K562 (cell line): ENCODE data around the gene GABRB3.

ENCODE experiments used
- CTCF ChIP-seq, 3 experiments: IDR thresholded peaks in 2 of 3; conservative IDR thresholded peaks in 1 of 3; 2 replicates each; pipeline ENCODE4 v1.5.1; 2011 to 2012; ENCODE audit warnings: low read length in 3 of 3, mild to moderate bottlenecking in 3 of 3, control low read depth in 2 of 3, improper control_type of control experiment in 1 of 3, inconsistent platforms in 1 of 3, low read depth in 1 of 3, mixed read lengths in 1 of 3, moderate library complexity in 1 of 3; ENCODE audit not compliant: insufficient read depth in 2 of 3
- DACH1 ChIP-seq: fragments of 450-650 bp; IDR thresholded peaks from 2 replicates; pipeline ENCODE4 v1.6.1; 2018; ENCODE audit not compliant: partially characterized antibody
- ZNF23 ChIP-seq: fragments of 250-450 bp; sonication (Bioruptor Pico); IDR thresholded peaks from 2 replicates; pipeline ENCODE4 v1.4.0; 2020; ENCODE audit warnings: mild to moderate bottlenecking
- TF ChIP-seq, protein P1 (sequence below): sonication (generic); formaldehyde crosslinking; IDR thresholded peaks from 2 replicates; pipeline ENCODE4 v1.5.0; 2020; ENCODE audit warnings: missing genetic modification reagents

- no peak for TF ChIP-seq CTCF (IDR thresholded peaks at IDR 0.05 in 2 of 3, conservative IDR thresholded peaks at IDR 0.05 in 1 of 3; ENCODE audit: insufficient read depth in 2 of 3, low read depth in 1 of 3, low read length in 3 of 3)
- no peak for TF ChIP-seq DACH1
- TF ChIP-seq, protein P1, sequence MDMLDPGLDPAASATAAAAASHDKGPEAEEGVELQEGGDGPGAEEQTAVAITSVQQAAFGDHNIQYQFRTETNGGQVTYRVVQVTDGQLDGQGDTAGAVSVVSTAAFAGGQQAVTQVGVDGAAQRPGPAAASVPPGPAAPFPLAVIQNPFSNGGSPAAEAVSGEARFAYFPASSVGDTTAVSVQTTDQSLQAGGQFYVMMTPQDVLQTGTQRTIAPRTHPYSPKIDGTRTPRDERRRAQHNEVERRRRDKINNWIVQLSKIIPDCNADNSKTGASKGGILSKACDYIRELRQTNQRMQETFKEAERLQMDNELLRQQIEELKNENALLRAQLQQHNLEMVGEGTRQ (CRISPR knock-in tag): no peak
- TF ChIP-seq ZNF23: no peak
These were observed at the start of gene GABRB3 for GRCh38 chr15:26772154-26773066.
